Adrenal gland (tissue), 12 donors: Measurements from ENCODE around the gene OR5H15. TPM values are rescaled to one million over a fixed set of nuclear protein-coding genes. Genes with fewer than 3 reads are reported as not detected.
"Not testable (repeated sequence)": the region's sequence is repeated elsewhere in the genome, so short reads cannot be mapped to it uniquely, and the experiment has no call there.

Experiments
- DNase-seq, 7 donors: peaks; one replicate each; pipeline ENCODE4 v3.0.0-alpha.2; 2019 to 2020
- H3K27ac ChIP-seq, 5 donors: fragments of 200-600 bp; sonication (generic) in 4 of 5; 1 replicate in 3 of 5; 2 replicates in 2 of 5; pipeline versions ENCODE4 v1.5.1 to v1.8.0; 2016 to 2020; ENCODE audit warnings: mild to moderate bottlenecking in 1 of 5
- H3K27me3 ChIP-seq: fragments of 200-600 bp; 2 replicates; pipeline ENCODE4 v1.8.0; 2021
- H3K36me3 ChIP-seq, 2 donors: fragments of 200-600 bp; replicated peaks in 1 of 2; 1 replicate in 1 of 2; 2 replicates in 1 of 2; pipeline versions ENCODE4 v1.5.1 to v1.8.0; 2018 to 2022
- H3K4me1 ChIP-seq, 2 donors: fragments of 200-600 bp; replicated peaks in 1 of 2; 1 replicate in 1 of 2; 2 replicates in 1 of 2; pipeline versions ENCODE4 v1.5.1 to v1.8.0; 2018 to 2021
- H3K4me3 ChIP-seq, 4 donors: fragments of 200-600 bp; sonication (generic) in 3 of 4; one replicate each; pipeline ENCODE4 v1.5.1; 2016 to 2018
- H3K9me3 ChIP-seq, 3 donors: fragments of 200-600 bp; sonication (generic) in 1 of 3; replicated peaks in 1 of 3; 1 replicate in 2 of 3; 2 replicates in 1 of 3; pipeline versions ENCODE4 v1.5.1 to v1.8.0; 2016 to 2021
- POLR2A ChIP-seq, 2 donors: fragments of 450-650 bp; IDR thresholded peaks; one replicate each; pipeline ENCODE4 v1.6.1; 2017; ENCODE audit warnings: antibody characterized with exemption in 2 of 2, mild to moderate bottlenecking in 2 of 2, moderate library complexity in 1 of 2
- WGBS, 4 donors: extraction: QIAGEN DNeasy Blood & Tissue Kit in 2 of 4; methylation state at CpG; one replicate each; pipeline versions ENCODE4 v1.1.5 to v1.1.7; 2013 to 2017; 5-methylcytosine and 5-hydroxymethylcytosine counted together
- intact Hi-C, 2 donors: fragments of 100-400 bp; cut with DNase I; formaldehyde crosslinking; loops; one replicate each; pipeline versions ENCODE4 v1.14.1 to v1.15.0; 2022 to 2023
- polyA plus RNA-seq, 3 donors: library from polyadenylated mRNA; stranded (reverse); fragments of 200-250 nt in 2 of 3; fragments of 350-450 nt in 1 of 3; fragmentation: Illumina TruSeq in 1 of 3; extraction: RNeasy Lipid Tissue Mini Kit (QIAGEN cat#74804) in 1 of 3; gene quantifications; one replicate each; pipeline ENCODE4 v1.2.3, GENCODE V29; 2013 to 2014
- total RNA-seq, 9 donors: library from RNA; depleted of rRNA in 4 of 9; stranded (reverse); fragments of >200 nt in 4 of 9; fragments of 120-200 nt in 1 of 9; fragmentation: NEBNext Ultra II Directional in 1 of 9; extraction: Animal tissue kit (Norgen Biotek cat#: 25700) in 1 of 9; gene quantifications; one replicate each; pipeline versions ENCODE4 v1.1.0 to v1.2.4, GENCODE V29; 2013 to 2023
- TF ChIP-seq, protein P1 (sequence below), 6 experiments: fragments of 450-650 bp in 4 of 6; fragments of 200-600 bp in 2 of 6; sonication (generic) in 1 of 6; IDR thresholded peaks; 1 replicate in 5 of 6; 2 replicates in 1 of 6; pipeline versions ENCODE4 v1.5.1 to v1.8.0; 2016 to 2021; ENCODE audit warnings: antibody characterized with exemption in 6 of 6, mild to moderate bottlenecking in 2 of 6, moderate library complexity in 1 of 6
- donor health status: healthy with polysubstance abuse.
- donor health status: Bipolar disorder and iron deficiency.
- donor health status: DM: yes; HTN: yes; CAD: no.
- donor health status: DM: no; HTN: no; CAD: no.
- donor health status: DM: no; HTN: no; CAD: no.
- donor health status: DM: yes; HTN: yes; CAD: no.

Gene OR5H15
- total and polyA plus RNA-seq, 12 donors: not detected

DNA sequence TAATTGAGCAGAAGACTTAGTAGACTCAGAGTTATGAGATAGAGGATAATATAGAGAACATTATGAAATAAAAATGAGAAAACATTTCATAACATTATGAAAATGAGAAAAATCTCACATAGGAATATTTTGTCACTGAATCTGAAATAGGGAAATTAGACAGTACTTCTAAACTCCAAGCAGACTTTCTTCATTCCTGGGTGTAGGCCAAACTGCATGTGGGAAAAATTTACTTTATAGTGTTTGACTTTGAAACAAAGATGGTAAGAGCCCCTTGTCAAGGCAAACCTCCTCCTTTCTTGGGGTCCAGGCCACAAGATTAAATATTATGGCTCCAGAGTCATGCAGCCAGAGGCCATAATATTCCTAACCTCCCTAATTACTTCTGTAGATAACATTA, 26.0 kb upstream of the OR5H15 start:
- TF ChIP-seq, protein P1, sequence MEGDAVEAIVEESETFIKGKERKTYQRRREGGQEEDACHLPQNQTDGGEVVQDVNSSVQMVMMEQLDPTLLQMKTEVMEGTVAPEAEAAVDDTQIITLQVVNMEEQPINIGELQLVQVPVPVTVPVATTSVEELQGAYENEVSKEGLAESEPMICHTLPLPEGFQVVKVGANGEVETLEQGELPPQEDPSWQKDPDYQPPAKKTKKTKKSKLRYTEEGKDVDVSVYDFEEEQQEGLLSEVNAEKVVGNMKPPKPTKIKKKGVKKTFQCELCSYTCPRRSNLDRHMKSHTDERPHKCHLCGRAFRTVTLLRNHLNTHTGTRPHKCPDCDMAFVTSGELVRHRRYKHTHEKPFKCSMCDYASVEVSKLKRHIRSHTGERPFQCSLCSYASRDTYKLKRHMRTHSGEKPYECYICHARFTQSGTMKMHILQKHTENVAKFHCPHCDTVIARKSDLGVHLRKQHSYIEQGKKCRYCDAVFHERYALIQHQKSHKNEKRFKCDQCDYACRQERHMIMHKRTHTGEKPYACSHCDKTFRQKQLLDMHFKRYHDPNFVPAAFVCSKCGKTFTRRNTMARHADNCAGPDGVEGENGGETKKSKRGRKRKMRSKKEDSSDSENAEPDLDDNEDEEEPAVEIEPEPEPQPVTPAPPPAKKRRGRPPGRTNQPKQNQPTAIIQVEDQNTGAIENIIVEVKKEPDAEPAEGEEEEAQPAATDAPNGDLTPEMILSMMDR (IDR thresholded peaks at IDR 0.05): no peak
- TF ChIP-seq POLR2A (IDR thresholded peaks at IDR 0.05): no peak
- no peak overlapping the region for H3K4me3 ChIP-seq
- H3K27ac ChIP-seq: no peak overlapping the region
- H3K27me3 ChIP-seq: no peaks in the 10 kb centered on the region
- no peak for DNase-seq
- intact Hi-C loops: no loop called here
- H3K36me3 ChIP-seq: no peaks in the 10 kb centered on the region
- no peaks in the 10 kb centered on the region for H3K4me1 ChIP-seq
- H3K9me3 ChIP-seq: no peaks in the 10 kb centered on the region

DNA sequence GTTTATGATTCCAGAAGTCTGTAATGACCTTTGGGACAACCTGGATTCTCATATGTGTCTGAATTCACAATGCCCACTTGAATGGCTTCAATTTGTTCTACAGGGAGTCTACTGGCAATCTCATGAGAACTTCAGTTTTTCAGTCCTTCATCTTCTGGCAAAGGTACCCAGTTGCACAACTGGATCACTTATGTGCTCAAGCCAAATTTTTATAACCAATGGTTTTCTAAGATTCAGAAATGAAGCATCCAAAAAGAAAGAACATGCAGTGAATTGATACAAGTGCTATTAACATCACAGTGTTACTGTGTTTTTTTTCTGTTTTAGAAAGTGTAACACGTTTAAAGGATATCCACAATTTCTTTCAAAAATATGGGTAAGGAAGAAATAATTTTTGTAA, 19.3 kb upstream of the OR5H15 start, which contains the start of gene OR5H14:
Gene OR5H14, plus strand, starts transcription at position 301 of the 400 bp plus-strand sequence. CDS start 1,907 bp downstream, outside the sequence.
- no peak for TF ChIP-seq POLR2A (IDR thresholded peaks at IDR 0.05)
- TF ChIP-seq, protein P1 (IDR thresholded peaks at IDR 0.05): no peak
- H3K9me3 ChIP-seq: no peaks in the 10 kb centered on the region
- intact Hi-C loops: no loop called here
- WGBS, 4 donors: 43 to 59% (median 50%) methylated on average over 1 of the region's 1 CpG
- no peak within 1 kb of the TSS for H3K27ac ChIP-seq
- H3K27me3 ChIP-seq: no peaks in the 10 kb centered on the region
- no peaks in the 10 kb centered on the region for H3K4me1 ChIP-seq
- no peak within 1 kb of the TSS for H3K4me3 ChIP-seq
- DNase-seq: no peak
- H3K36me3 ChIP-seq: no peaks in the 10 kb centered on the region

- no peak for TF ChIP-seq POLR2A (IDR thresholded peaks at IDR 0.05)
- TF ChIP-seq, protein P1 (IDR thresholded peaks at IDR 0.05): no peak
- H3K27me3 ChIP-seq: no peaks in the 10 kb centered on the region
- no peaks in the 10 kb centered on the region for H3K9me3 ChIP-seq
- H3K36me3 ChIP-seq: no peaks in the 10 kb centered on the region
- H3K4me3 ChIP-seq: no peak overlapping the region
- 48 to 62% (median 56%) methylated on average over 3 of the region's 3 CpGs for WGBS, 4 donors
- DNase-seq: no peak
- intact Hi-C loops: no loop called here
- H3K4me1 ChIP-seq: no peaks in the 10 kb centered on the region
- H3K27ac ChIP-seq: no peak overlapping the region
Measured at GRCh38 chr3:98148751-98149150, 17.7 kb upstream of the OR5H15 start.

DNA sequence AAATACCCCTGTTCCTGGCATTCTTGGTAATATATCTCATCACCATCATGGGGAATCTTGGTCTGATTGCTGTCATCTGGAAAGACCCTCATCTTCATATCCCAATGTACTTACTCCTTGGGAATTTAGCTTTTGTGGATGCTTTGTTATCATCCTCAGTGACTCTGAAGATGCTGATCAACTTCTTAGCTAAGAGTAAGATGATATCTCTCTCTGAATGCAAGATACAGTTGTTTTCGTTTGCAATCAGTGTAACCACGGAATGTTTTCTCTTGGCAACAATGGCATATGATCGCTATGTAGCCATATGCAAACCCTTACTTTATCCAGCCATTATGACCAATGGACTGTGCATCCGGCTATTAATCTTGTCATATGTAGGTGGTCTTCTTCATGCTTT, 17.0 kb upstream of the OR5H15 start:
- H3K4me1 ChIP-seq, H3K9me3 ChIP-seq, DNase-seq, H3K27me3 ChIP-seq, intact Hi-C loops, H3K27ac ChIP-seq, H3K36me3 ChIP-seq, H3K4me3 ChIP-seq: not testable (repeated sequence)
- WGBS, 4 donors: 69 to 76% (median 75%) methylated on average over 4 of the region's 4 CpGs

DNA sequence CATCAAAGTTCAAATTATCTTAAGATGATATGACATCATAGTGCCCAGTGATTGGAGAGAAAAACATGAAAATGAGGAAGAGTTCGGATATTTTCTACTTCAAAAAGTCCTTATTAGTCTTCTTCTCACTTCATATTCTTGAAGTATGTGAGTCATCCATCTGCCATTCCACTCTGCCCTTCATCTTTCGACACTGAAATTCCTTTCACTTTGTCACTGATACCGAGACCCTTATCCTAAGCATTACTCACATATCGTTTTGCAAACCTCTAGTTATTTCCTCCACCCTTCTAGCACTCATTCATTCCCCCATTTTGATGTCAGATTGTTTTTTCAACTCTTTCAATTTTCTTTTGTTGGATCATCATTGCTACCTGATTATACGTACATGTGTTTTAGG, 15.3 kb upstream of the OR5H15 start:
- H3K4me1 ChIP-seq: no peaks in the 10 kb centered on the region
- H3K36me3 ChIP-seq: no peaks in the 10 kb centered on the region
- no peak for DNase-seq
- 51 to 77% (median 66%) methylated on average over 5 of the region's 5 CpGs for WGBS, 4 donors
- no peak overlapping the region for H3K27ac ChIP-seq
- no peaks in the 10 kb centered on the region for H3K27me3 ChIP-seq
- H3K9me3 ChIP-seq: no peaks in the 10 kb centered on the region
- no peak for TF ChIP-seq POLR2A (IDR thresholded peaks at IDR 0.05)
- TF ChIP-seq, protein P1 (IDR thresholded peaks at IDR 0.05): no peak
- H3K4me3 ChIP-seq: no peak overlapping the region
- intact Hi-C loops: no loop called here
